ENCODE results near the gene TBC1D2B.
"Not testable (repeated sequence)": the region's sequence is repeated elsewhere in the genome, so short reads cannot be mapped to it uniquely, and the experiment has no call there.

TBC1D2B gene

GRCh38 chr15:77975332-77976094 lies 102.0 kb downstream of the TBC1D2B start:
- no peak for DNase-seq (ENCODE audit: low spot score)

DNA sequence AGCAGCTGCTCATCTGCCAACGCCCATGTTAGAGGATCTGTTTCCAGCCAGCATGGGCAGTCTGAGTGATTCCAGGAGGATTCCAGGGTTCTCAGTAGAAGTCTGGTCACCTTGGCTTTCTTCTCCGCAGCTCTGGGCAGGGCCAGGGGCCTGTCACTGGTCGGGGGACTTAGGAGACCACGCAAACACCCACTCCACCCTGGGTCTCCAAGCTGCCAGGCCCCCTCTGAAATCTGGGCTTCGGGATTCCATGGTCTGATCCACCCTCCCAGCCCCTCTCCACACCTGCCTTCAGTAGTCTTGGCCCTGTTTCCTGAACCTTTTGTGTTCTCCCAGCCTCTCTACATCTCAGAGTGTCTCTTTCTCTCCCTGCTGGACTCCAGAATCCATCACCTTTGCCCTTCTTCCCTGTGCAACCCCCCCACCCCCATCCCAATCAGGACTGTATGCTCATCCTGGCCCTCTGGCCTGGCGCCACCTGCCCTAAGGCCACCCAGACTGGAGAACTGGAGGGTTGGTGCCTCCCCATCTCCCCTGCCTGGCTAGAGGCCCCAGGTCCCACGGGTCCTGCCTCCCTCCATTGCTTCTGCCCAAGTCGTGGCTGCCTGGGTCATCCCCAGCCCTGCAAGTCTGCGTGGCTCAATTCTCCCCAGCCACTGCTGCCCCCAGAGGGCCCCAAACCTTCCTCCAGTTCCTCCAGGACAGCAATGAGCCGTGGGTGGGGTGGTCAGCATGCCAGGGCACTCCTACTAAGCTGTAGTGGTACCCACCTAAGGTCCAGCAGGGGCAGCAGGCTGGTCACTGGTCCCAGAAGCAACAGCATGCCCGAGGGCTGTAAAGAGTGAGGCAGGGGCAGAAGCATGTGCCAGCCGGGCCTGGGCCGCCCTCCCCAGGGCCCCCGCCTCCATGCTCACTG lies 102.8 kb downstream of the TBC1D2B start:
- DNase-seq (ENCODE audit: low spot score), result no peak

DNA sequence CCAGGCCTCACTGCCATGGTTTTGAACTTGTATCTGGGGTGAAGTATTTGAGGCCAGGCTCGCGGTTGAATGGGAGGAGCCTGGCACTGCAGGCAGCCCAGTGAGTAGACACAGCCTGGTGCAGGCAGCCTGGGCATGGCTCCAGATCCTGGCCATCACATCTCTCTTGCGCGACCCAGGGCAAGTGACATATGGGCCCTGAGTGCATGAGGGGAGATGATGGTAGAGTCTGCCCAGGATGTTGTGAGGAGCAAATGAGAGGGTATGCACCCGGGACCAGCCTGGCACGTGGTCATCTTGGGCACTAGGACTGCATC lies 103.5 kb downstream of the TBC1D2B start:
- DNase-seq (ENCODE audit: low spot score), result peak; percentile 52

DNA sequence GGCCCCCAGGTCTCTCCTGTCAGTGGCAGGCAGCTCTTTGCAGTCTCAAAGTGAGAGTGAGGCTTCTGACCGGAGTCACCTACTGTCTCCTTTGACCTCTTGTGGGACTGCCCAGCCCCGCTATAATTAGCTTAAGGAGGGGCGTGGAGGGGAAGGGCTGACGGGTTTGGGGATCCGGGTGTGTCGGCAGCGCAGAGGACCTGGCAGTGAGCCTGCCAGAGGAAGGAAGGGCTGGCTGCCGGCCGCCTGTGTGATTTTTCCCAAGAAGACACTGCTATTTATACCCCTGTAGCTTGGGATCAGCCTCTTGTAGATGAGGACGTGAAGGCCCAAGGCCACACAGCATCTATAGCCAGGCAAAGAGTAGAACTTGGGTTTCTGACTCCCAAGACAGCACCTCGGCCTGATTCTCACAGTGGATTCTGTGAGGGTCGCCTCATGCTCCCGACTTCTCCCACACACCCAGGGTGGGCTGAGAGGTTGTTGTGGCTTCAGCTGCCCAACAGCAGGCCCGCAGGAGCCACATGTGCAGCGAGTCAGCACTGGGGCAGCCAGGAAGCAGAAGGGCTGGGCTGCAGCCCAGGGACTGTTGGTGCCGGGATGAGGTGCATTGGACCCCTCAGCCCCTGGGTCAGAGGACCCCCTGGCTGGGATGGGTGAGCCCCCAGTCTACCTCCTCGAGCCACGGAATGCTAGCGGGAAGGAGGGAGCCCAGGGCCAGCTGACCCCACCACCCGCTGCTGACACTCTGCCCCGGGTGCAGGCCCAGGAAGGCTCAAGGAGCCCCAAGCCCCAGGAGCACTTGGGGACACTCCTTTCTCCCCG lies 104.0 kb downstream of the TBC1D2B start:
- DNase-seq (ENCODE audit: low spot score), result not testable (repeated sequence)

DNA sequence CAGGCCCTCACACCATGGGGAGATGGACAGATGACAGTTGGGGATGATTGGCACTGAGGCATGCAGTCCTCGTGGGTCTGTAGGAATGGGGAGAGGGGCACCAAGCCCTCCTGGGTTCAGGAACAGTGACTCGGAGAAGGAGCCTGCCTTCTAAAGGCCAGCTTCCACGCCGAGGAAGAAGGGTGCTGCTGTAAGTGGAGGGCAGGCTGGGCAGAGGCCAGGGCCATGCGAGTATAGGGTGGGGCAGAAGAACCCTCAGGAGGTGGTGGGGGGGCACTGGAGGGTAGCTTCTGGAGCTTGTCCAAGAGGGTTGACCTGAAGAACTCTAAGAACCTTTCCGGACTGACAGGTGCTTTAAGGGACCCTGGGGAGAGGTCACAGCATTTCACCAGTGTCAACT lies 104.8 kb downstream of the TBC1D2B start:
- DNase-seq (ENCODE audit: low spot score), result not testable (repeated sequence)

DNA sequence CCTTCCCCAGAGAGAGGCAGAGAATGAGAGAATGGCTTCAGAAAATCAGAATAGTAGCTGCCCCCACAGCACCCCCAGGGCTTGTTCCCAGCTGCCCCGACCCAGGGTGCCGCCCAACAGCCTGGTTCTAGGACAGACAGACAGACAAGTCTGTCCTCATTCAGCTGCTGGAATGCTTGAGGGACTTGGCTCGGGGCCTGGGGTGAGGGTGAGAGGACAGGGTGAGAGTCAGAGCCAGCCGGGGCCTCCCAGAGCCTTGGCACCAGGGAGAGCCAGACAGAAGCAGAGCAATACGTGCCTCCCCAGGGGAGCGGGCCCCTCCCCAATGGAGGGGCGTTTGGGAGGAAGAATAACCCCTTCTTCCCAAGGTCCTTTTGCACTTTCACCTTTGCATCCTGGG lies 105.6 kb downstream of the TBC1D2B start:
- DNase-seq (ENCODE audit: low spot score), result not testable (repeated sequence)

GRCh38 chr15:77970813-77971360 lies 106.6 kb downstream of the TBC1D2B start:
- not testable (repeated sequence) for DNase-seq (ENCODE audit: low spot score)

GRCh38 chr15:77969055-77969454 lies 108.5 kb downstream of the TBC1D2B start:
- no peak for DNase-seq (ENCODE audit: low spot score)

DNA sequence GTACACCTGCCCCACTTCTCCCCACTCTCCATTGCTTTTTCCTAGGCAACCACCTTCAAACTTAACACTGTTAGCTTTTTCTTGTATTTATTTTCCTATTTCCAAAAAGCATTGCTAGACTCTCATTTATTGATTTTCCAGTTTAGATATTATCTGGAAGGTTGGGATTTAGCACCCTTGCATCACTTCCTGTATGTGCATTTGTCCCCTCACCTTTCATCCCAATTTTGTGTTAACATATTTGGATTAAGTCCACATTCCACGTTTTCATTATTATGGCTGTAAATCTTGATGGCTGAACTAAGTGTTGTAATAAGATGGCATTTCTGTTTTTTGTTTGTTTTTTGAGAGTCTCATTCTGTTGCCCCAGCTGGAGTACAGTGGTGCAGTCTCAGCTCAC lies 109.7 kb downstream of the TBC1D2B start:
- no peak for DNase-seq (ENCODE audit: low spot score)

DNA sequence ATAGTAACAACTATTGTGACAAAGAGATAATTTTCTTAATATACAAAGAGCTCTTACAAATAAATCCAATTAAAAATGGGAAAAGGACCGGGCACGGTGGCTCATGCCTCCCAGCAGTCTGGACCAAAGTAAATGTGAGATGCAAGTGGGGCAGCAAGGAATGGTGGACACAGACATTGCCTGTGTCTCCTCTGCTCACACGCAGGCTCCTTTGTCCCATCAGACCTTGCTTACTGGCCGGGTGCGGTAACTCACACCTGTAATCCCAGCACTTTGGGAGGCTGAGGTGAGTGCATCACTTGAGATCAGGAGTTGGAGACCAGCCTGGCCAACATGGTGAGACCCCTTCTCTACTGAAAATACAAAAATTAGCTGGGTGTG lies 110.3 kb downstream of the TBC1D2B start:
- DNase-seq (ENCODE audit: low spot score), result not testable (repeated sequence)

DNA sequence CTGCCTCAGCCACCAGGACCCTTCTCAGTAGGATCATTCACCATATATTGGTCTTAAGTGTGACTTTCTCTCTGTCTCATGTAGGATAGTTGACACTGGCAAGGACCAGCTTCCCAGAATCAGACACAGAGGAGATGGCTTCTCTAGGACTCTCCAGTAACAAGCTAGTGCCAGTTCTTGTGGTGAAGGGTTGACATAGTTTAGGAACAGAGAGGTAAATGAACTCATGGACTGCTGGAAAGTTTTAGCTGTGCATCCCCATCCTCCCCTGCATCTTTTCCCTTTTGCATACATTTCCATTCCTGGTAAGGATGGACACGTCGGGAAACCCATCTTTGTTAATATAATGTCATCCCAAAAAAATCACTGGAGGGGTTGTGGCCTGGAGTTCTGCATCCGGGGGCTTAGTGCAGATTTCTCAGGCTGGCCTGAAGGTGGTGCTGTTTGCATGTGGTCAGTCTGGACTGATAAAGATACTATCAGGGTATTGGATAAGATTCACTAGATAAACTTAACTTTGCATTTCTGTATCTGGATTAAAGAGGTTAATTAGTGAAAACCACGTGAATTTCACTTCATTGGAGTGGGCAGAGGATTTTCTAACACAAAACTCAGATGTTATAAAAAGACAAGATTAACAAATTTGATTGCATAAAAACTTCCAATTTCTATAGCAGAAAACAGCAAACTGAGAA lies 110.8 kb downstream of the TBC1D2B start:
- peak; percentile 47 for DNase-seq (ENCODE audit: low spot score)

DNA sequence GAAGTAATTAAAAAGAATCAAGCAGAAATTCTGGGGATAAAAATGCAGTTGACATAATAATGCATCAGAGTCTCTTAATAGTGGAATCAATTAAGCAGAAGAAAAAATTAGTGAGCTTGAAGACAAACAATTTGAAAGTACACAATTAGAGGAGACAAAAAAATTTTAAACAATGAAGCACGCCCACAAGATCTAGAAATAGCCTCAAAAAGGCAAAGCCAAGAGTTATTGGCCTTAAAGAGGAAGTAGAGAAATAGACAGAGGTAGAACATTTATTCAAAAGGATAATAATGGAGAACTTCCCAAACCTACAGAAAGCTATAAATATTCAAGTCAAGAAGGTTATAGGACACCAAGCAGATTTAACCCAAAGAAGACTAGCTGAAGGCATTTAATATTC lies 113.3 kb downstream of the TBC1D2B start:
- no peak for DNase-seq (ENCODE audit: low spot score)

GRCh38 chr15:77959432-77959879 lies 118.1 kb downstream of the TBC1D2B start:
- DNase-seq (ENCODE audit: low spot score), result peak; percentile 66

DNA sequence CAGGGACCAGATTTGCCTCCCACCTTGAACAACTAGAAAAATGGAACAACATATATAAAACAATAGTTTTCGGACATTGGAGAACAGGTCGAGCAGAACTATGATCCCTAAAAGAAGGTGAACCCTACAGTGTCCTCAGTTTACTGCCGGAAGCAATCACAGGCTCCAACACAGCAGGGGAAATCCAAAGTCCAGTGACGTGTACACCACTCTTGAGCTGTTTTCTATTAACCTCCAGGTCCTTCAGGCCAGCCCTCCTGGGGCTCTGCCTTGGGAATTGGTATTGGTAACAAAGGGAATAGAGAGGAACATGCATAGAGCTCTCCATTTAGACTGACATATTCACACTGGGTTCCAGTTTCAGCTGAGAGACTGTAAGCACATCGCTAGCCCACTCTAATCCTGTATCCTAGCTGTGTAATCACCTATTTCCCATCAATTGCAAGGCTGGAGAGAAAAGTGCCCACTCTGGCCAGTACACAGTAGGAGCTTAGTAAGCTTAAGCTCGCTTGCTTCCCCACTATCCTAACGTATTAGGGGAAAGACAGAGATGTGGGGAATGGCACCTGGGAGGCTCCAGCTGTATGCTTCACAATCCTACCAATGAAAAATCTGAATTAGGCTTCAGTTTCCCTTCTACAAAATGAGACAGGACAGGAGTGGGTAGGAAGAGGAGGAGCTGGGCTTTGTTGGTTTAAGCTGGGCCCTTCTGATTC lies 118.6 kb downstream of the TBC1D2B start:
- DNase-seq (ENCODE audit: low spot score), result not testable (repeated sequence)

GRCh38 chr15:77958021-77958420 lies 119.5 kb downstream of the TBC1D2B start:
- DNase-seq (ENCODE audit: low spot score), result not testable (repeated sequence)

- DNase-seq (ENCODE audit: low spot score), result peak; percentile 65
Observed at GRCh38 chr15:77953926-77954325, 123.6 kb downstream of the TBC1D2B start.

GRCh38 chr15:77952928-77953446 lies 124.5 kb downstream of the TBC1D2B start:
- not testable (repeated sequence) for DNase-seq (ENCODE audit: low spot score)

GRCh38 chr15:77951105-77951786 lies 126.3 kb downstream of the TBC1D2B start:
- not testable (repeated sequence) for DNase-seq (ENCODE audit: low spot score)

- not testable (repeated sequence) for DNase-seq (ENCODE audit: low spot score)
Observed at GRCh38 chr15:77950470-77950869, 127.0 kb downstream of the TBC1D2B start.

DNA sequence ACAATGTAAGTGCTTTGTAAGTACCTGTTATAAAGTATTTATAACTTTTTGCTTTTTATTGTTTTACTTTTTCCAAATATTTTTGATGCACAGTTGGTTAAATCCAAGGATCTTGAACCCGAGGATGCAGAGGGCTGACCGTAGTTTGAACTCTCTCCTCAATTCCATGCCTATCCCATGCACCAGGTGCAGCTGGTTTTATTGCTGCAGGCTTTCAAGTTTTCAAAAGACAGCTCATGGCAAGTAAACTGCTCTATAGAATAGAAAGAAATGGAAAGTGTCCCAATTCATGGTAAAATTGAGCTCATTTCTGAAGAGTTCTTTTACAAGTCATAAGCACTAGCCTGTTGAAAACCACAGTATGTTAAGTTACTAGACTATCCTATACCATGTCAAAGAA lies 131.9 kb downstream of the TBC1D2B start:
- DNase-seq (ENCODE audit: low spot score), result no peak
